Measurements from ENCODE around the gene XIST. TPM values are rescaled to one million over a fixed set of nuclear protein-coding genes. Genes with fewer than 3 reads are reported as not detected.

Gene XIST
- total and polyA plus RNA-seq, 2 donors (not counting 1 experiment from before 2014, with no cell fraction given) = 193 TPM; not detected in 1

DNA sequence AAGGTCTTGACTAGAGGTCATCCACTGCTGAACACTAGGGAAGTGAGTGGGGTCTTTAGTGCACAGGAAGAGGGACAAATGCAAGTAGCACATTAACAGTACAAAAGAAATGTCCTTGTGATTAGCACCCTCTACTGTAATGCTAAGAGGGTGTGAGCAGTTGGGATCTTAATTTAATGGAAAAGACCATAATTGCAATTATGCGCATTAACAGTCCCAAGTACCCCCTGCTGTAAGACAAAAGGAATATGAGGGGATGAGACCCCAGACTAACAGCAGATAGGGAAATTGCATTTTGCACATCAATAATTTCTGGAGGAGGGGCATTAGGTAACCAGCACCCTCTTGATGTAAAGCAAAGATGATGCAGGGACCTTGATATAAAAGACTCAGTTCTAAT is 4.5 kb downstream of the XIST start:
- Mint-ChIP-seq H3K27ac (no peak overlapping the region), H3K9me3 (ENCODE audit: insufficient read depth) (no peaks in the 10 kb centered on the region), H3K27me3 (no peaks in the 10 kb centered on the region), H3K4me3 (no peak overlapping the region), H3K4me1 (no peaks in the 10 kb centered on the region)
- Histone ChIP-seq H3K4me2 (replicated peaks; ENCODE audit: low read depth, low read length, poor library complexity, severe bottlenecking) (peak overlapping the region; percentile 4), H2AFZ (ENCODE audit: insufficient read depth, low read depth, low read length, poor library complexity, severe bottlenecking) (no peak overlapping the region), H3K27ac (ENCODE audit: low read length in 2 of 2) (no peak overlapping the region), H3K9ac (ENCODE audit: low read length) (no peak overlapping the region), H3K79me2 (ENCODE audit: control insufficient read depth, insufficient read depth, low read length) (peaks cover 10% of the 10 kb centered on the region), H4K20me1 (ENCODE audit: control insufficient read depth, insufficient read depth, low read length, poor library complexity, severe bottlenecking) (peaks cover 11% of the 10 kb centered on the region), H3K4me1 (ENCODE audit: control insufficient read depth in 2 of 2, insufficient read depth in 2 of 2, low read length in 2 of 2) (peaks cover 0 to 20% of the 10 kb centered on the region in 2 donors), H3K9me3 (ENCODE audit: control extremely low read depth in 1 of 3, control insufficient read depth in 2 of 3, insufficient read depth in 1 of 3, low read length in 2 of 3) (no peaks in the 10 kb centered on the region), H3K36me3 (replicated peaks in 1 of 2; ENCODE audit: control extremely low read depth in 1 of 2, control insufficient read depth in 1 of 2, extremely low read depth in 1 of 2, insufficient read depth in 2 of 2, low read length in 1 of 2) (no peaks in the 10 kb centered on the region), H3K4me3 (ENCODE audit: control extremely low read depth in 1 of 5, extremely low read depth in 1 of 5, insufficient read depth in 1 of 5, low read depth in 2 of 5, low read length in 4 of 5) (no peak overlapping the region), H3K27me3 (replicated peaks in 1 of 4; ENCODE audit: control extremely low read depth in 1 of 4, control insufficient read depth in 3 of 4, insufficient read depth in 4 of 4, low read length in 3 of 4) (no peaks in the 10 kb centered on the region)
- POLR2A ChIA-PET = no interaction called here
- no peak for TF ChIP-seq EZH2 (IDR thresholded peaks at IDR 0.05; ENCODE audit: borderline replicate concordance, insufficient read depth, low read depth, low read length, poor library complexity, severe bottlenecking)
- TF ChIP-seq, protein P1, sequence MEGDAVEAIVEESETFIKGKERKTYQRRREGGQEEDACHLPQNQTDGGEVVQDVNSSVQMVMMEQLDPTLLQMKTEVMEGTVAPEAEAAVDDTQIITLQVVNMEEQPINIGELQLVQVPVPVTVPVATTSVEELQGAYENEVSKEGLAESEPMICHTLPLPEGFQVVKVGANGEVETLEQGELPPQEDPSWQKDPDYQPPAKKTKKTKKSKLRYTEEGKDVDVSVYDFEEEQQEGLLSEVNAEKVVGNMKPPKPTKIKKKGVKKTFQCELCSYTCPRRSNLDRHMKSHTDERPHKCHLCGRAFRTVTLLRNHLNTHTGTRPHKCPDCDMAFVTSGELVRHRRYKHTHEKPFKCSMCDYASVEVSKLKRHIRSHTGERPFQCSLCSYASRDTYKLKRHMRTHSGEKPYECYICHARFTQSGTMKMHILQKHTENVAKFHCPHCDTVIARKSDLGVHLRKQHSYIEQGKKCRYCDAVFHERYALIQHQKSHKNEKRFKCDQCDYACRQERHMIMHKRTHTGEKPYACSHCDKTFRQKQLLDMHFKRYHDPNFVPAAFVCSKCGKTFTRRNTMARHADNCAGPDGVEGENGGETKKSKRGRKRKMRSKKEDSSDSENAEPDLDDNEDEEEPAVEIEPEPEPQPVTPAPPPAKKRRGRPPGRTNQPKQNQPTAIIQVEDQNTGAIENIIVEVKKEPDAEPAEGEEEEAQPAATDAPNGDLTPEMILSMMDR (IDR thresholded peaks at IDR 0.05) = no peak
- intact Hi-C loops (cut with micrococcal nuclease) = no loop called here
- WGBS (ENCODE audit: insufficient coverage) = no CpG with 5 or more reads among the region's 1 CpG
- DNase-seq (no peak), ATAC-seq (ENCODE audit: low read depth) (no peak)
- CTCF ChIA-PET = interaction anchor here (0.7 kb wide), 1 partner anchor 1126 kb away, joined by 3 read pairs; no protein-coding TSS in a partner anchor

DNA sequence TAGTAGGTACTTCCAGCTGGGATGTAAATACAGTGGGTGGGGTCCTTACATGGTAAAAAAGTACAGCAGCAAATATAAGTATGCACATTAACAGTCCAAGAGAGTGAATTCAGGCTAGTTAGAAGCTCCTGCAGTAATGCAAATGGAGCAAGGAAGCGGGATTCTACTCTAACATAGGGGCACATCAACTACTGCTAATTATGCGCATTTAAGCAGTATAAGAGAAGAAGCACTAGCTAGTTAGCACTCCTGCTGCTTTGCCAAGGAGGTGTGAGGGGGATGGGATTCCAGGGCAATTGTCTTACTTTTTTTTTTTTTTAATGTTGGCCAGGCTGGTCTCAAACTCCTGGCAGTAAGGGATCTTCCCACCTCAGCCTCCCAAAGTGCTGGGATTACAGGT is 5.4 kb downstream of the XIST start:
- TF ChIP-seq EZH2 (IDR thresholded peaks at IDR 0.05; ENCODE audit: borderline replicate concordance, insufficient read depth, low read depth, low read length, poor library complexity, severe bottlenecking) = no peak
- TF ChIP-seq, protein P1 (IDR thresholded peaks at IDR 0.05) = no peak
- Histone ChIP-seq H3K9ac (ENCODE audit: low read length) (no peak overlapping the region), H3K79me2 (ENCODE audit: control insufficient read depth, insufficient read depth, low read length) (peaks cover 7% of the 10 kb centered on the region), H3K27me3 (replicated peaks in 1 of 4; ENCODE audit: control extremely low read depth in 1 of 4, control insufficient read depth in 3 of 4, insufficient read depth in 4 of 4, low read length in 3 of 4) (no peaks in the 10 kb centered on the region), H3K4me2 (replicated peaks; ENCODE audit: low read depth, low read length, poor library complexity, severe bottlenecking) (no peak overlapping the region), H3K4me1 (ENCODE audit: control insufficient read depth in 2 of 2, insufficient read depth in 2 of 2, low read length in 2 of 2) (peaks cover 0 to 28% of the 10 kb centered on the region in 2 donors), H3K36me3 (replicated peaks in 1 of 2; ENCODE audit: control extremely low read depth in 1 of 2, control insufficient read depth in 1 of 2, extremely low read depth in 1 of 2, insufficient read depth in 2 of 2, low read length in 1 of 2) (no peaks in the 10 kb centered on the region), H4K20me1 (ENCODE audit: control insufficient read depth, insufficient read depth, low read length, poor library complexity, severe bottlenecking) (peaks cover 19% of the 10 kb centered on the region), H3K9me3 (ENCODE audit: control extremely low read depth in 1 of 3, control insufficient read depth in 2 of 3, insufficient read depth in 1 of 3, low read length in 2 of 3) (no peaks in the 10 kb centered on the region), H3K27ac (ENCODE audit: low read length in 2 of 2) (no peak overlapping the region), H3K4me3 (ENCODE audit: control extremely low read depth in 1 of 5, extremely low read depth in 1 of 5, insufficient read depth in 1 of 5, low read depth in 2 of 5, low read length in 4 of 5) (no peak overlapping the region), H2AFZ (ENCODE audit: insufficient read depth, low read depth, low read length, poor library complexity, severe bottlenecking) (no peak overlapping the region)
- intact Hi-C loops (cut with micrococcal nuclease) = no loop called here
- Mint-ChIP-seq H3K27ac (no peak overlapping the region), H3K4me1 (no peaks in the 10 kb centered on the region), H3K27me3 (no peaks in the 10 kb centered on the region), H3K4me3 (no peak overlapping the region), H3K9me3 (ENCODE audit: insufficient read depth) (no peaks in the 10 kb centered on the region)
- WGBS (ENCODE audit: insufficient coverage) = no CpG with 5 or more reads among the region's 2 CpGs
- ChIA-PET POLR2A (no interaction called here), CTCF (interaction anchor here (0.7 to 1.0 kb wide), 2 partner anchors 497 to 1125 kb away, joined by 3 to 6 read pairs; no protein-coding TSS in a partner anchor)
- ATAC-seq (ENCODE audit: low read depth) (no peak), DNase-seq (no peak)

Measured in B cell (primary cell).